Activated CD4-positive, alpha-beta T cell treated with anti-CD3 and anti-CD28 coated beads for 36 hours (primary cell): ENCODE results near the gene KRT83. TPM values are rescaled to one million over a fixed set of nuclear protein-coding genes. Genes with fewer than 3 reads are reported as not detected.
A peak's percentile ranks its signal among the peaks of the same experiment; 100 is the strongest.

Experiments used
- ATAC-seq: fragments of 200-7000 bp; cut with Tn5 transposase; one replicate; pipeline ENCODE4 v1.10.0; 2021; ENCODE audit warnings: mild to moderate bottlenecking, moderate library complexity
- CTCF ChIA-PET: fragments of 350-600 bp; sonication (Branson Sonifier 250); formaldehyde crosslinking; loops from one replicate; lab custom pipeline; 2021; ENCODE audit warnings: antibody characterized with exemption; lab: Charles Lee
- POLR2A ChIA-PET: fragments of 350-600 bp; sonication (Branson Sonifier 250); formaldehyde crosslinking; loops from one replicate; lab custom pipeline; 2021; ENCODE audit warnings: antibody characterized with exemption, inconsistent platforms; lab: Charles Lee
- DNase-seq: peaks from one replicate; pipeline ENCODE4 v3.0.0-alpha.2; 2020
- H3K27ac Mint-ChIP-seq: one replicate; pipeline ENCODE4 v1.8.0; 2021; ENCODE audit warnings: mixed read lengths
- H3K27me3 Mint-ChIP-seq: one replicate; pipeline ENCODE4 v1.8.0; 2021; ENCODE audit warnings: mixed read lengths
- H3K36me3 Mint-ChIP-seq: one replicate; pipeline ENCODE4 v1.8.0; 2021; ENCODE audit warnings: low read depth, mixed read lengths
- H3K4me1 Mint-ChIP-seq: one replicate; pipeline ENCODE4 v1.8.0; 2021; ENCODE audit warnings: mixed read lengths
- H3K4me3 Mint-ChIP-seq: one replicate; pipeline ENCODE4 v1.8.0; 2021; ENCODE audit warnings: mild to moderate bottlenecking, moderate library complexity, mixed read lengths
- H3K9me3 Mint-ChIP-seq: one replicate; pipeline ENCODE4 v1.8.0; 2021; ENCODE audit warnings: low read depth, mixed read lengths
- intact Hi-C, 2 experiments: fragments of 100-400 bp; cut with DNase I in 1 of 2; cut with micrococcal nuclease in 1 of 2; formaldehyde crosslinking; loops; one replicate each; pipeline versions ENCODE4 v1.14.2 to v1.15.1; 2022 to 2024; cut with DNase I, micrococcal nuclease
- total RNA-seq, 2 experiments: library from RNA; stranded (reverse); gene quantifications; one replicate each; pipeline ENCODE4 v1.2.3, GENCODE V29; 2021

Gene KRT83
- total RNA-seq, 2 experiments from 2014 or later = not detected

DNA sequence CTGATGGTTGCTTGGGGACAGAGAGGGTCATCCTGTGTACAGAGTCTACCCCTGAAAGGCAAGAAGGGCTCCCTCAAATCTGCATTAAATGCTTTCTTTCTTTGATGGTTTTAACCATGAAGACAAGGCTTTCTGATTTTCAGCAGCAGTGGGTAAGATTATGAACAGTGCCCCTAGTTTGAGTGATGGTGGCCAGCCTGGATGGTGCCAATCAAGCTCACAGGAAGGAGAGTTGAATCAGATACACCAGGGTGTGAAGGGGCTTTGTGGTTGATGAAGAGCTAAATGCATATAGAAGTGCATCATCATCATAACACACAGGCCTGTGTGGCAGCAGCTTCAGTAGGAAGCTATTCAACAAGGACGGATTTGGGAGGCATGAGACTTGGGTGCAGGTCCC is 40.4 kb upstream of the KRT83 start:
- Mint-ChIP-seq H3K9me3 (no peaks in the 10 kb centered on the region), H3K36me3 (no peaks in the 10 kb centered on the region), H3K4me1 (peaks cover 17% of the 10 kb centered on the region), H3K27ac (no peak overlapping the region), H3K27me3 (peaks cover 2% of the 10 kb centered on the region), H3K4me3 (no peak overlapping the region)
- DNase-seq (no peak), ATAC-seq (no peak)
- POLR2A ChIA-PET = no interaction called here
- CTCF ChIA-PET = interaction anchor here (0.7 to 1.8 kb wide), 7 partner anchors 9 to 184 kb away, joined by 3 to 9 read pairs (median 3); no protein-coding TSS in a partner anchor
- intact Hi-C loops = no loop called here

DNA sequence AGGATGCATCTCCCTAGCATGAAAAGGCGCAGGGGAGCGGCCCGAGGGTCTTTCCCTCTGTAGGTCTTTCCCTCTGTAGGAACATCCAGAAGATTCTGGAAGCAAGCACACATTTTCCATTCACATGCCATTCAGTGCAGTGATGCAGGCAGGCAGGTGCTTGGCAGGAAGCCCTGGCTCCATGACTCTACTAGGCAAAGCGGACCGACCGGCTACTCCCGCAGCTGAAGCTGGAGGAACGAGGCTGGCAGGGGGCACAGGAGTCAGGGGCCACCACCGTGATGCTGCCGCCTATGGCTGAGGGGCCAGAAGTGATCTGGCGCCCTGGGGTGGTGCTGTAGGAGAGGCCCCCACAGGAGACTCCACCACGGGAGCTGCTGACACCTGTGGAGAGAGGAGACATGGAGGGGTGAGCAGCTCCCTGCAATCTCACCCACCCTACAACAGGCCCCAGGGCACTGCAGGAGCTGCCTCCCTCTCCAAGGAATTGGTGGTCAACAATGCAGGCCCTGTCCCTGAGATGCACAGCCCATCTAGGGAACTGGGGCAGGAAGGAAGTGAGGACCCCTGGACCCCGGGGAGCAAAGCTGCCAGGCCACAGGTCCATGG is 39.6 kb upstream of the KRT83 start:
- Mint-ChIP-seq H3K4me3 (no peak overlapping the region), H3K9me3 (no peaks in the 10 kb centered on the region), H3K36me3 (no peaks in the 10 kb centered on the region), H3K4me1 (peaks cover 17% of the 10 kb centered on the region), H3K27ac (no peak overlapping the region), H3K27me3 (no peaks in the 10 kb centered on the region)
- intact Hi-C loops = no loop called here
- CTCF ChIA-PET = interaction anchor here (0.6 to 1.8 kb wide), 4 partner anchors 9 to 139 kb away, joined by 3 to 9 read pairs (median 3); no protein-coding TSS in a partner anchor
- ATAC-seq (no peak), DNase-seq (no peak)
- POLR2A ChIA-PET = no interaction called here

DNA sequence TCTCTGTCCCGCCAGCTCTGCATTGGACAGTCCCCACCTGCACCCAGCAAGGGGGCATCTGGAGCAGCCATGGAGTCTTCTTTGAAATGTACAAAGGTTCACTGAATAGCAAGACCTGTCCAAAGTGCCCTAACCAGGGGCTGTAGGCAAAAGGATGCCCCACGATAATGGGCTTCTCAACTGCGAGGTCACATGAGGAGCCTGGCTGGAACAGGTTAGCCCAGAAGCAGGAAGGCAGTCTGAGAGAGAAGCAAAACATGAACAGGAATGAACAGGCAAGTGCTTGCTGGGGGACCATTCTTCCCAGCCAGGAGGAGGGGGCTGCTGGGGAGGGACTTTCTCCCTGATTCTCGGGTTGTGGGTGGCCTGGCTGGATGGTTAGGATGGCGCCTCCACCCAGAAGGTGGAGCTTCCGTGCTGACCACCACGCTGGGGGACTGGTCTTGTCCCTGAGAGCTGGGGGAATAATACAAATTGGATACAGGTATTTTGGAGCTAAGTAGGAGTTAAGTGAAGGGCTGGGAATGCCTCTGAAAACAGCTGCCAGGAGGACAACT is 39.0 kb upstream of the KRT83 start:
- CTCF ChIA-PET = interaction anchor here (1.1 to 1.9 kb wide), 2 partner anchors 13 to 18 kb away, joined by 3 to 9 read pairs; no protein-coding TSS in a partner anchor

DNA sequence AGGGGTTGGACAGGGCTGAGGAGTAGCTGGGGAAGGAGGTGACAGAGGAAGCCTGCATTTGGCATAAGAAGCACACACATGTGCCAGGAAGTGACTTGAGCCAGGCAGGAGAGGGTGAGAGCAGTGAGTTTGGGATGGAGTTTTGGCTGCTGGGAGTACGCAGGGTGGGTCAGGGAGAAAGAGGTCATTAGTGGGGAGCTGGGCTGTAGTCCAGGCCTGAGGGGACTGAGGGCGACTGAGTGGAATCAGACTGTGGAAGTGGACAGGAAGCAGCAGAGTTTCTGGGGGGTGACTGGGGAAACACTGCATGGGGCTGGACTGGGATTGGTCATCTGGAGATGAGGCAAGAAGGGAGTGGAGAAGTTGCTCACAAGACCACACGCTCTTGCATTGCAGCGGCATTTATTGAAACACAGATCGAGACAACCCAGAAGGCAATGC is 38.4 kb upstream of the KRT83 start:
- H3K36me3 Mint-ChIP-seq = no peaks in the 10 kb centered on the region
- ATAC-seq (no peak), DNase-seq (no peak)
- H3K27me3 Mint-ChIP-seq = no peaks in the 10 kb centered on the region
- H3K4me3 Mint-ChIP-seq = no peak overlapping the region
- intact Hi-C loops = no loop called here
- CTCF ChIA-PET = interaction anchor here (1.8 to 1.9 kb wide), 2 partner anchors 9 to 13 kb away, joined by 5 to 9 read pairs; no protein-coding TSS in a partner anchor
- POLR2A ChIA-PET = no interaction called here
- no peaks in the 10 kb centered on the region for H3K9me3 Mint-ChIP-seq
- H3K27ac Mint-ChIP-seq = peak overlapping the region; percentile 44
- H3K4me1 Mint-ChIP-seq = peaks cover 17% of the 10 kb centered on the region

More for the DNA sequence above, 39.0 kb upstream of the KRT83 start:
- Mint-ChIP-seq H3K4me3 (no peak overlapping the region), H3K4me1 (peaks cover 17% of the 10 kb centered on the region), H3K36me3 (no peaks in the 10 kb centered on the region), H3K9me3 (no peaks in the 10 kb centered on the region), H3K27me3 (no peaks in the 10 kb centered on the region), H3K27ac (no peak overlapping the region)
- ATAC-seq (no peak), DNase-seq (no peak)
- POLR2A ChIA-PET = no interaction called here
- intact Hi-C loops = no loop called here

DNA sequence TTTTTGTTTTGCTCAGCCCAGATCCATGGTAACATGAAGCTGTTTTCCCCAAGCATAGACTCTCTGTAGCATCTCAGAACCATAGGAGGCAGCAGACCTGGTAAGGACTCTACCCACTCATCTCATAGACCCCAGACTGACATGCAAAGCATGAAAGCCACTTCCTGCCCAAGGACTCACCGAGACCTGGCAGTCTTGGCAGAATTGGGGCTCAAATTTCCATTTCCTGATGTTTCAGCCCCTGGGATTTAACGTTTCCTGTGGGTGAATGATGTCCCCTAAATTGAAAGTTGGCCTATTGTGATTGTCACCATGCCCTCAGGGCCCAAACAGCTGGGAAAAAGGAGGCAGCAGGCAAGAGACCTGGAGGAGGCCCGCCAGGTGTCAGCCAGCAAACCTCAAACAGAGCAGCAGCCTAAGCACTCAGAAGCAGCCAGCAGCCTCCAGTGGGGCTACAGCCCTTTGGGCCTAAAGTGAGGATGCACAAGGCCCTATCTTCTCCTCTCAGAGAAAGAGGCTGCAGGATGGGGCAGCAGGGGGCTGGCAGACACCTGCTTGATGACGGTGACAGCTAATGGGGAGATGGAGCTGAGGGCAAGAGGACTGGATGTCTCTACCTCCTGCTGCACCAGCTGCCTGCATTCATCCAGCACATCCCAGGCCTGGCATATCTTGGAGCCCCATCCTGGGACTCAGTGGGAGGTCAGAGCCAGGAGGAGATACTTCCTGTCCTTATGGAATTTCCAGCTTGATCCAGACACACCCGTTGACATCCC is 37.6 kb upstream of the KRT83 start:
- intact Hi-C loops = no loop called here
- Mint-ChIP-seq H3K27ac (peak overlapping the region; percentile 1), H3K4me1 (peaks cover 17% of the 10 kb centered on the region), H3K4me3 (no peak overlapping the region), H3K36me3 (no peaks in the 10 kb centered on the region), H3K9me3 (no peaks in the 10 kb centered on the region), H3K27me3 (no peaks in the 10 kb centered on the region)
- ChIA-PET CTCF (interaction anchor here (0.7 to 1.9 kb wide), 5 partner anchors 10 to 512 kb away, joined by 3 to 9 read pairs (median 4); no protein-coding TSS in a partner anchor), POLR2A (no interaction called here)
- peak; percentile 93 for ATAC-seq
- DNase-seq = peak; percentile 38

DNA sequence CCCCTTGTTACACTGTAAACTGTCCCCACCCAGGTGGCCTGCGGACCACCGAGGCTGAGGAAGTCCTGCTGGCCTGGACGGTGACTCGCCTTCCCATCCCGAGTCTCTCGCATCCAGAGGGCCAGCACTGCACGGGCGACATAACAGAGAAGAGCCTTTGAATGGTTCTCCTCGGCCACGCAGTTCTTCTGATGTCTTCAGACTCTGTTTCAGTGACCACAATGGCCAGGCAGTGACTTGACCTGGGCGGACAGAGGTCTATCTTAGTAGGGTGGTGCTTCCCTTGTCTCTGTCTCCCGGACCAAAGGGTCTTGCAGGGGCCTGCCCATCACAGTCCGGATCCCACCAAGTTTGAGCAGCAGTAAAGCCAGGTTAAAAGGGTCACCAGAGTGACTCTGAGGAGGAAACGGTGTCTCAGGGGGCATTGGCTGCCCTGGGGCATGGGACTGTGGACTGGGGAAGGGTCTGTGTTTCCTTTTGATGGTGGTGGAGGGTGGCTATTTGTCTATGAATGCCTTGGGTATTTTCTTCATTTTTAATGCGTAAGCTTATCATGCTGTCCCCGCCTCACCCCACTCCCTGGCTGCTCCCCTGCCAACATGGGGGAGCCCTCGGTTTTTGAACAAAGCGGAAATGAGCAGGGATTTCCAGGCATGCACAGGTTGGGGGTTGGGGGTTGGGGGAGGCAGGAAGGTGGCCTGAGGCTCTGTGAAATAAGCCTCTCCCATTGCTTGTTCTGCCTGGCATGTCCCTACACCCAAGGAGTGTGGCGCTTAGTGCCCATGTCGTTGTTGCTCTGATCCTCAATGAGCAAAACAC is 35.8 kb upstream of the KRT83 start:
- H3K4me1 Mint-ChIP-seq = peaks cover 25% of the 10 kb centered on the region
- ChIA-PET CTCF (interaction anchor here (0.7 kb wide), 1 partner anchor 11 kb away, joined by 3 read pairs; no protein-coding TSS in a partner anchor), POLR2A (no interaction called here)
- intact Hi-C loops = no loop called here
- no peaks in the 10 kb centered on the region for H3K36me3 Mint-ChIP-seq
- H3K9me3 Mint-ChIP-seq = no peaks in the 10 kb centered on the region
- no peak for ATAC-seq
- no peaks in the 10 kb centered on the region for H3K27me3 Mint-ChIP-seq
- no peak overlapping the region for H3K27ac Mint-ChIP-seq
- DNase-seq = no peak
- no peak overlapping the region for H3K4me3 Mint-ChIP-seq

DNA sequence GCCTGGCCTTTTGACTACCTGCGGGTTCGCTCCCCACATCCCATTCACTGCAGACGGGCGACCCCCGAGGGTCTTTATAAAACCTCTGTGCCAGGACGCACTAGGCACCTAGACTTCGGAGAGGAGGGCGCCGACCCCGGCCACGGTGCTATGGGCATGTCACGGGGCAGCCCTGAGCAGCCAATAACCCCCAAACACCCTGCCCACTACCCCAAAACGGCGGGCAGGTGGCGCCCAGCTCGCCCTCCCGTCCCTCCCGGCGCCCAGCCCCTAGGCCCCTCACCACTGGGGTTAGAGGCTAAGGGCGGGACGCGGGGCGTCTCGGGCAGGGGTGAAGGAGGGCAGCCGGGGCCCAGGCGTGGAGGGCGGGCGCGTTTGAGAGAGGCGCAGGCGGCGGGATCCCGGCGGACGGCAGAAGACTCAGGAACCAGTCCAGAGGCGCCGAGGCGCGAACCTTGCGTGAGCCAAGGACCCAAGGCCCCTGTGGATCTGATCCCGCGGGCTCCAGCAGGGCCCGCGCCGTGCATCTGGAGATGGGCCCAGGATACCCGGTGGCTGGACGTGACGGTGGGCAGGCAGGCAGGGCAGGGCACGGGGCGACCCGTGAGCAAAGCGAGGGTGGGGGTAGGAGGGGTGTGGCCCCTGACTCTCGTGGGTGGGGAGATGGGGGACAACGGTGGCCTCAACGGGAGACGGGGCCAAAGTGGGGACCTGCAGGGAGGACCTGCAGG is 35.0 kb upstream of the KRT83 start:
- ChIA-PET CTCF (no interaction called here), POLR2A (no interaction called here)
- ATAC-seq = no peak
- no peak overlapping the region for H3K27ac Mint-ChIP-seq
- H3K4me3 Mint-ChIP-seq = no peak overlapping the region
- H3K9me3 Mint-ChIP-seq = no peaks in the 10 kb centered on the region
- intact Hi-C loops = no loop called here
- peaks cover 30% of the 10 kb centered on the region for H3K4me1 Mint-ChIP-seq
- no peak for DNase-seq
- H3K27me3 Mint-ChIP-seq = no peaks in the 10 kb centered on the region
- H3K36me3 Mint-ChIP-seq = no peaks in the 10 kb centered on the region

DNA sequence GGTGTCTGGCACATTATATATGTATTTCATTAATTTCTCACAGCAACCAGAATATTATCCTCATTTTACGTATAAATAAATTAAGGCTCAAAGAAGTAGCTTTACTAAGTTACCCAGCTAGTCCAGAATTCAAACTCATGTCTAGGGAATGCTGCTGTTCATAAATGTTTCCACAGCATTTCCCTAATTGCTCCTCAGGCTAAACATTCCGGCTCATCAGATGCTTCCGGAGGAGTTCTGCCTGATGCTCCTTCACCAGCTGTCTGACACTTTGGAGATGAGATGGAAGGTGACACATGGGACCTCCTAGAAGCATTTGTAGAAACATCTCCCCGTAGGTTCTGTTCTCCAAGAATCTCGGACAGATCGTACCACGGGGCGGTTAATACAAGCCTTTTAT is 34.0 kb upstream of the KRT83 start:
- POLR2A ChIA-PET = no interaction called here
- Mint-ChIP-seq H3K36me3 (no peaks in the 10 kb centered on the region), H3K9me3 (no peaks in the 10 kb centered on the region), H3K27me3 (no peaks in the 10 kb centered on the region), H3K27ac (no peak overlapping the region), H3K4me1 (peaks cover 34% of the 10 kb centered on the region), H3K4me3 (no peak overlapping the region)
- intact Hi-C loops = no loop called here
- CTCF ChIA-PET = interaction anchor here (0.6 kb wide), 1 partner anchor 18 kb away, joined by 3 read pairs; no protein-coding TSS in a partner anchor
- DNase-seq (no peak), ATAC-seq (no peak)

DNA sequence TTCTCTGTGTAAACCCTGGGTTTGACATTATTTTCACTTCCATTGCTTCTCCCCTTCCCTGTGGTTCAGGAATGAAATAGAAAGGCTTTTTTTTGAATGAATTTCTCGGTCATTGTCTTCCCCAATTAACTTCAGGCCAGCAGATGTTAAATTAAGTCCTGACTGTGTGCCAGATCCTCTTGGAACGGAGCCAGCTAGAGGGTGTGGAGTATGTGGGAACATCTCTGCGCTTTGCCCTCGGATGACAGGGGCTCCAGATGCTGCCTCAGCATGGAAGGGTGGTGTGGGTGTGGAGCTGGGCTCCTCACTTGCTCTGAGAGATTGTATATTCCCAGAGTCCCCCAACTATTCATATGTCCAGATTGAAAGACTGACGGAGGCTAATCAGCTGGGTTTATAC is 33.0 kb upstream of the KRT83 start:
- no peak for ATAC-seq
- Mint-ChIP-seq H3K27me3 (no peaks in the 10 kb centered on the region), H3K9me3 (no peaks in the 10 kb centered on the region), H3K27ac (no peak overlapping the region), H3K4me3 (no peak overlapping the region), H3K36me3 (no peaks in the 10 kb centered on the region), H3K4me1 (peaks cover 29% of the 10 kb centered on the region)
- intact Hi-C loops = no loop called here
- ChIA-PET POLR2A (no interaction called here), CTCF (interaction anchor here (0.7 kb wide), 1 partner anchor 45 kb away, joined by 3 read pairs; no protein-coding TSS in a partner anchor)
- DNase-seq = no peak

DNA sequence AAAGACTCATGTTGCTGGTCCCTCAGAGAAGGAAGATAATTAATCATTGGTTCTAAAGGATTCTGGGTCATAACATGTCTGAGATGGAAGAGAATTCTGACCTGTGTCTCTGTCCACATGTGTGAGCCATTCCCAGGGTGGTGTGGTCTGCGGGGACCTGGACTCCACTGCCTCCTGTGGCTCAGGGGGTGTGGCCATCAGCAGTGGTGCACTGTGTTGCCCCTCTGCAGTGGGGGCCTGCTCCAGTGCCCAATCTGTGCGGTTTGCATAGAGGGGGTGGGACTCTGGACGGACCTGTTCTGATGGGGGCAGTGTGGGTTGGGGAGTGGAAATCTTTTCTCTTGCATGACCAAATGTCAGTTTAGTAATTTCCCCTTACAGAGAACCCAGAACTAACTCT is 32.6 kb upstream of the KRT83 start:
- Mint-ChIP-seq H3K36me3 (no peaks in the 10 kb centered on the region), H3K9me3 (no peaks in the 10 kb centered on the region), H3K27ac (no peak overlapping the region), H3K4me1 (peaks cover 25% of the 10 kb centered on the region), H3K27me3 (no peaks in the 10 kb centered on the region), H3K4me3 (no peak overlapping the region)
- no peak for DNase-seq
- CTCF ChIA-PET = interaction anchor here (0.7 kb wide), 1 partner anchor 45 kb away, joined by 3 read pairs; no protein-coding TSS in a partner anchor
- POLR2A ChIA-PET = no interaction called here
- intact Hi-C loops = no loop called here
- no peak for ATAC-seq
